Prostate gland (tissue), 2 donors: Measurements from ENCODE around the gene TIMP2. TPM values are rescaled to one million over a fixed set of nuclear protein-coding genes. Genes with fewer than 3 reads are reported as not detected.
"Not testable (repeated sequence)": the region's sequence is repeated elsewhere in the genome, so short reads cannot be mapped to it uniquely, and the experiment has no call there.

ENCODE experiments used
- DNase-seq: peaks from one replicate; pipeline ENCODE4 v3.0.0-alpha.2; 2019; ENCODE audit warnings: low spot score
- H3K27ac ChIP-seq, 2 donors: fragments of 200-600 bp; sonication (generic); 2 replicates each; pipeline ENCODE4 v1.5.1; 2017 to 2019
- H3K27me3 ChIP-seq: fragments of 200-600 bp; sonication (generic); replicated peaks from 2 replicates; pipeline ENCODE4 v1.5.1; 2019; ENCODE audit not compliant: insufficient read depth
- H3K36me3 ChIP-seq, 2 donors: fragments of 200-600 bp; sonication (generic); 1 replicate in 1 of 2; 2 replicates in 1 of 2; pipeline versions ENCODE4 v1.5.1 to v1.8.1; 2017 to 2019
- H3K4me1 ChIP-seq: fragments of 200-600 bp; sonication (generic); replicated peaks from 2 replicates; pipeline ENCODE4 v1.5.1; 2019
- H3K4me3 ChIP-seq, 2 donors: fragments of 200-600 bp; sonication (generic); 2 replicates each; pipeline ENCODE4 v1.5.1; 2017 to 2019
- H3K9me3 ChIP-seq: fragments of 200-600 bp; sonication (generic); 2 replicates; pipeline ENCODE4 v1.5.1; 2017
- POLR2A ChIP-seq: fragments of 450-650 bp; IDR thresholded peaks from one replicate; pipeline ENCODE4 v1.6.1; 2016; ENCODE audit warnings: antibody characterized with exemption, mild to moderate bottlenecking
- POLR2AphosphoS5 ChIP-seq: sonication (generic); formaldehyde crosslinking; IDR thresholded peaks from one replicate; pipeline ENCODE4 v1.6.1; 2017; ENCODE audit warnings: antibody characterized with exemption
- WGBS: methylation state at CpG from one replicate; pipeline ENCODE4 v1.1.5; 2018; 5-methylcytosine and 5-hydroxymethylcytosine counted together
- intact Hi-C: fragments of 100-400 bp; cut with DNase I; formaldehyde crosslinking; loops from one replicate; pipeline ENCODE4 v1.14.2; 2022
- total RNA-seq, 2 donors: library from RNA; depleted of rRNA; stranded (reverse); fragments of >200 nt; gene quantifications; one replicate each; pipeline ENCODE4 v1.1.0, GENCODE V29; 2016
- TF ChIP-seq, protein P1 (sequence below), 4 experiments: fragments of 200-600 bp in 2 of 4; fragments of 450-650 bp in 2 of 4; sonication (generic) in 2 of 4; IDR thresholded peaks; 1 replicate in 3 of 4; 2 replicates in 1 of 4; pipeline ENCODE4 v1.5.1; 2016 to 2019; ENCODE audit warnings: antibody characterized with exemption in 4 of 4, mild to moderate bottlenecking in 2 of 4, moderate library complexity in 2 of 4

TIMP2 gene
- total RNA-seq, 2 donors from 2014 or later: 54.5 to 500 TPM

DNA sequence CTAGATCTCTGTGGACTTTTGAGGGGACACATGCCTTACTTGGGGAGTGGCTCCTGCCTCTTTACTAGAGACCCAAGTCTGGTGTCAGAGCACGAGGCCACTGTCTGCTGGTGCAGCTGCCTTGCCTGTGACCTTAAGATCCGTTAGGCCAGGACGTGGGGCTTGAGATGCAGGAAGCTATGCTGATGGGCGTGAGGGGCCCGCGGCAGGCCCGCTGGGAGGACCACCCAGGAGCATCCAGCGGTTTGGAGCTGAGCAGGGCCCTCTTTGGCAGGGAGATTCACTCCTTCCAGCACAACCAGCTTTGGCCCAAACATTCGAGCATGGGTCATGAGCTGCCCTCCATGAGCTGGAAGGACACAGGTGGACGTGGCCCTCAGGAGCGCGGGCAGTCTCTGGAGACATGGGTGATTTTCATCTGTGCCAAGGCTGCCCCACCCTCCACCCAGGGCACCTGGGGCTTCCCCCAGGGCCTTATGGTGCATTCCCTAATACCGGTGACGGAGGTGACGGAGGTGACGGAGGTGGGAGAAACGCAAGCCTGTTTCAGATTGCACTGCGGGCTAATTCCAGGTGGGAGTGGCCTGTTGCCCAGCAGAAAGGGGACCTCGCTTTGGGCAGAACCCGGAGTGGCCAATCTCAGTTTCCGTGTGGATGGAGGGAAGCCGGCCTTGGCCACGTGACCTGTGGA is 41.9 kb upstream of the TIMP2 start:
- intact Hi-C loops: no loop called here
- H3K36me3 ChIP-seq: no peaks in the 10 kb centered on the region
- no peak overlapping the region for H3K4me3 ChIP-seq
- no peak for TF ChIP-seq POLR2AphosphoS5
- TF ChIP-seq, protein P1, sequence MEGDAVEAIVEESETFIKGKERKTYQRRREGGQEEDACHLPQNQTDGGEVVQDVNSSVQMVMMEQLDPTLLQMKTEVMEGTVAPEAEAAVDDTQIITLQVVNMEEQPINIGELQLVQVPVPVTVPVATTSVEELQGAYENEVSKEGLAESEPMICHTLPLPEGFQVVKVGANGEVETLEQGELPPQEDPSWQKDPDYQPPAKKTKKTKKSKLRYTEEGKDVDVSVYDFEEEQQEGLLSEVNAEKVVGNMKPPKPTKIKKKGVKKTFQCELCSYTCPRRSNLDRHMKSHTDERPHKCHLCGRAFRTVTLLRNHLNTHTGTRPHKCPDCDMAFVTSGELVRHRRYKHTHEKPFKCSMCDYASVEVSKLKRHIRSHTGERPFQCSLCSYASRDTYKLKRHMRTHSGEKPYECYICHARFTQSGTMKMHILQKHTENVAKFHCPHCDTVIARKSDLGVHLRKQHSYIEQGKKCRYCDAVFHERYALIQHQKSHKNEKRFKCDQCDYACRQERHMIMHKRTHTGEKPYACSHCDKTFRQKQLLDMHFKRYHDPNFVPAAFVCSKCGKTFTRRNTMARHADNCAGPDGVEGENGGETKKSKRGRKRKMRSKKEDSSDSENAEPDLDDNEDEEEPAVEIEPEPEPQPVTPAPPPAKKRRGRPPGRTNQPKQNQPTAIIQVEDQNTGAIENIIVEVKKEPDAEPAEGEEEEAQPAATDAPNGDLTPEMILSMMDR (IDR thresholded peaks at IDR 0.05): no peak
- TF ChIP-seq POLR2A: no peak
- 72% methylated on average over 23 of the region's 23 CpGs for WGBS
- no peaks in the 10 kb centered on the region for H3K9me3 ChIP-seq
- DNase-seq: no peak
- no peaks in the 10 kb centered on the region for H3K27me3 ChIP-seq
- H3K27ac ChIP-seq: no peak overlapping the region
- H3K4me1 ChIP-seq: no peaks in the 10 kb centered on the region

DNA sequence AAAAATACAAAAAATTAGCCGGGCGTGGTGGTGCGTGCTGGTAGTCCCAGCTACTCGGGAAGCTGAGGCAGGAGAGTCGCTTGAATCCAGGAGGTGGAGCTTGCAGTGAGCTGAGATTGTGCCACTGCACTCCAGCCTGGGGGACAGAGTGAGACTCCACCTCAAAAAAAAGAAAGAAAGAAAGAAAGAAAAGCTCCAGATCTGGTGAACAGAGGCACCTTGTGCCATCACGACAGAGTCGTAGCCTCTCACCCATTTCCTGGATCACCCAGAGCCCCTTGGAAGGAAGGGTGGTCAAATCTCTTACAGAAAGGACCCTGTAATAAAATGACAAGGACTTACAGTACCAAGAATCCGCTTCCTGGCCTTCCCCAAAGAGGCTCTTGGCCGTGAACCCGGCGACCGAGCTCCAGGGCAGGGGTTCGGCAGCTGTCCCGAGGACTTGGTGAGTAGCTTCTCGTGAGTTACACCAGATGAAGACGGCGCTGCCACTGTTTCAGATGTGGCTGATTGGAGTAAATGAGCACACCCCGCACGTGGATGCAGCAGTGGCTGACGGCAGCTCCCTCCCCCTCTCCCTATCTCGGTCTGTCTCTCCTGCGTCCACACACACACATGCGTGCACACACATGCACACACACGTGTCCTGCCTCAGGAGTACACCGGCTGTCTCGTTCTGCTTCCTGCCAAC is 41.1 kb upstream of the TIMP2 start:
- H3K4me1 ChIP-seq: no peaks in the 10 kb centered on the region
- H3K27ac ChIP-seq: no peak overlapping the region
- H3K9me3 ChIP-seq: no peaks in the 10 kb centered on the region
- DNase-seq: no peak
- H3K27me3 ChIP-seq: no peaks in the 10 kb centered on the region
- 78% methylated on average over 26 of the region's 26 CpGs for WGBS
- TF ChIP-seq, protein P1 (IDR thresholded peaks at IDR 0.05): no peak
- TF ChIP-seq POLR2AphosphoS5 (no peak), POLR2A (no peak)
- H3K4me3 ChIP-seq: no peak overlapping the region
- no peaks in the 10 kb centered on the region for H3K36me3 ChIP-seq
- intact Hi-C loops: no loop called here

DNA sequence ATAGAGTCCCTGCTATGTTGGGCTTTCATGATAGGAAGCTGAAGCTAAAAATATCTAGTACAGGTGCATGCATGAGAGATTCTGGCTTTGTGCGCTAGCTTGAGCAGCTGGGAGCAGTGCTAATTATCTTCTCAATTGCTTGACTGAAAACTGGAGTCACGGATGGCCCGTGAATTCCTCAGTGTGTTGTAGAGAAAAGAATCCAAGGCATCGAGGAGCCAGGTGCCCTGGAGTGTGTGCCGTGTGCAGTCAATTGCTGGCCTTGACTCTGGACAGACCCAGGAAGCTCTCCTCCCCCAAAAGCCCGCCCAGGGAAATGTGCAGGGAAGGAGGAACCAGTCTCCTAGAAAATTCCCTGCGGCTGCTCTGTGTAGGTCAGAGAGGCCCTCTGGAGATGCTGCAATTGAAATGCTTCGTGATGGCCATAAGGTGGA is 40.3 kb upstream of the TIMP2 start:
- no peak for TF ChIP-seq POLR2A
- no peak for TF ChIP-seq POLR2AphosphoS5
- TF ChIP-seq, protein P1 (IDR thresholded peaks at IDR 0.05): no peak
- Histone ChIP-seq H3K4me3 (no peak overlapping the region), H3K27me3 (no peaks in the 10 kb centered on the region), H3K36me3 (no peaks in the 10 kb centered on the region), H3K27ac (no peak overlapping the region), H3K4me1 (no peaks in the 10 kb centered on the region), H3K9me3 (no peaks in the 10 kb centered on the region)
- DNase-seq: no peak
- WGBS: 78% methylated on average over 8 of the region's 8 CpGs
- intact Hi-C loops: no loop called here

DNA sequence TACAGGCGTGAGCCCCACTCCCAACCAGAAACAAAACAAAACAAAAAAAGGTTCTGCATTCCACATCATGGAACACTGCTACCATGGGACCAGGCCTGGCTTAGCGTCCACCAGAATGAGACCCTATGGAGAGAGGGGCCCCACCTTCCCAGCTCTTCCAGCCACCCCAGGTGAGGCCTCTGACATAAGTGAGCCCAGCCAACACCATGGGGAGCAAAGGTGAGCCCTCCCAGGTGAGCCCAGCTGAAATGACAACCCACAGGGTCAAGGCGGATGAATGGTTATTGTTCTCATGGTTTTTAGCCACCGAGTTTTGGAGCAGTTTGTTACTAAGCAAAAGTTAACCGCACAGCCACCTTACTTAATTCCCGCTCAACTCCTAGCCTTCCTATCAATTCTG is 38.2 kb upstream of the TIMP2 start:
- no peak overlapping the region for H3K4me3 ChIP-seq
- intact Hi-C loops: no loop called here
- 90% methylated on average over 6 of the region's 6 CpGs for WGBS
- TF ChIP-seq POLR2AphosphoS5 (no peak), POLR2A (no peak)
- TF ChIP-seq, protein P1 (IDR thresholded peaks at IDR 0.05): no peak
- no peaks in the 10 kb centered on the region for H3K27me3 ChIP-seq
- H3K27ac ChIP-seq: no peak overlapping the region
- H3K36me3 ChIP-seq: no peaks in the 10 kb centered on the region
- H3K4me1 ChIP-seq: no peaks in the 10 kb centered on the region
- H3K9me3 ChIP-seq: no peaks in the 10 kb centered on the region
- no peak for DNase-seq

DNA sequence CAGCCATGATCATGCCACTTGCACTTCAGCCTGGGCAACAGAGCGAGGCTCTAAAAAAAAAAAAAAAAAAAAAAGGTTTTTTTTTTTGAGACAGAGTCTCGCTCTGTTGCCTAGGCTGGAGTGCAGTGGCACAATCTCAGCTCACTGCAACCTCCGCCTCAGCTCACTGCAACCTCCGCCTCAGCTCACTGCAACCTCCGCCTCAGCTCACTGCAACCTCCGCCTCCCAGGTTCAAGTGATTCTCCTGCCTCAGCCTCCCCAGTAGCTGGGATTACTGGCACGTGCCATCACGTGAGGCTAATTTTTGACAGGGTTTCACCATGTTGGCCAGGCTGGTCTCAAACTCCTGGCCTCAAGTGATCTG is 37.8 kb upstream of the TIMP2 start:
- H3K4me1 ChIP-seq, H3K27me3 ChIP-seq, H3K27ac ChIP-seq, H3K36me3 ChIP-seq, DNase-seq, H3K4me3 ChIP-seq, H3K9me3 ChIP-seq, intact Hi-C loops: not testable (repeated sequence)
- WGBS: 95% methylated on average over 7 of the region's 8 CpGs
